HG03025 (cell line): ENCODE data around the gene APOF.
"Not testable (repeated sequence)": the region's sequence is repeated elsewhere in the genome, so short reads cannot be mapped to it uniquely, and the experiment has no call there.

Source experiments
- ATAC-seq: cut with Tn5 transposase; IDR thresholded peaks from one replicate; pipeline ENCODE4 v1.9.1; 2021; ENCODE audit warnings: mild to moderate bottlenecking, moderate library complexity; ENCODE audit not compliant: unreplicated experiment, low FRiP score

Gene APOF

GRCh38 chr12:56333679-56334489, 28.8 kb downstream of the APOF start, which contains the start of gene PAN2:
Gene PAN2, minus strand, starts transcription at chr12:56334000. Its CDS starts 906 bp downstream, at chr12:56333094.
- peak; percentile 85 for ATAC-seq

GRCh38 chr12:56333197-56333678, 29.4 kb downstream of the APOF start:
- ATAC-seq = no peak

DNA sequence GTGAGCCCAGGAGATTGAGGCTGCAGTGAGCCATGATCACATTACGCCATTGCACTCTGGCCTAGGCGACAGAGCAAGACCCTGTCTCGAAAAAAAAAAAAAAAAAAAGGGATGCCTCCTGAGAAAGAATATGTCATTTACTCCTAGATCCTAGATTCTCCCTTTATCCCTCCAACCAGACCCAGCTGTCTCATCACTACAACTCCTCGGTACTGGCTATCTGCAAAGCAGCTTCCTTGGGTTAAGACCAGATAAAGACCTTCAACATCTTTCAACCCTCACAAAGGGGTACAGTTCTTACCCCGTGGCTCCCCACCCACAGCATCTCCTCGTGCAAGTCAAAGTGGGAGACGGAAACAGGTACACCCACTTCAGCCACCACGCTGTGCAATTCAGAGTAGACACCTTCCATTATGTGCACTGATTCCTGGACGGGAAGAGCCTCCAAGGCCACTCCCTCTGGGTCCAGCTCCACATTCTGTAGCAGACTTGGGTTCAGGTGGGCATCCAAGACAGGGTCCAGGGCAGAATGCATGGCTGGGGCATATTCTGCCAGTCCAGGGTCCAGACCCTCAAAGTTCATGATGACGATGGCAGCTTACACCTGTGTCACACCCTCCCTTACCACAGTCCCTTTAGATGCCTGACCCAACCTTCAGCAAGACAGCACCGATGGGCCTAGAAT, 30.0 kb downstream of the APOF start:
- no peak for ATAC-seq

DNA sequence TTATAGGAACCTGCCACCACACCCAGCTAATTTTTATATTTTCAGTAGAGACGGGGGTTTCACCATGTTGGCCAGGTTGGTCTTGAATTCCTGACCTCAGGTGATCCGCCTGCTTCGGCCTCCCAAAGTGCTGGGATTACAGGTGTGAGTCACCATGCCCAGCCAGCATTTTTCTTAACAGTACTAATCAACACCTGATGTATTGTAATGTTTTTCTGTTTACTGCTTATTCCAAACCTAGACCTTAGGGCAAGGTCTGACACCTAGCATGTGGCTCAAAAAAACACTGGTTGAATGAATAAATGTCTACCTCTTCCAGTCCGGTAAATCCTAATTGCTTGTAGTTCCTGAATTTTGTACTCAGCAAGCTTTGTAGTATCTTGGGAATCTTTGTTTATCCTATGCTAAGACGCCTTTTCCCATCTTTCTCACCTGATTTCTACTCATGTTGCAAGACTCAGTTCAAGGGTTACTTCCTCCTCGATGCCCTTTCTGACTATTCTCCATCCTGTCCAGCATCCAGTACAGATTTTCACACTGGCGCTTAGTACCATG, 31.6 kb downstream of the APOF start:
- ATAC-seq = no peak

GRCh38 chr12:56326533-56326932, 36.1 kb downstream of the APOF start:
- ATAC-seq = no peak

GRCh38 chr12:56326126-56326525, 36.5 kb downstream of the APOF start:
- ATAC-seq = no peak

GRCh38 chr12:56324206-56324605, 38.5 kb downstream of the APOF start:
- ATAC-seq = no peak

GRCh38 chr12:56321610-56322009, 41.0 kb downstream of the APOF start:
- ATAC-seq = not testable (repeated sequence)

DNA sequence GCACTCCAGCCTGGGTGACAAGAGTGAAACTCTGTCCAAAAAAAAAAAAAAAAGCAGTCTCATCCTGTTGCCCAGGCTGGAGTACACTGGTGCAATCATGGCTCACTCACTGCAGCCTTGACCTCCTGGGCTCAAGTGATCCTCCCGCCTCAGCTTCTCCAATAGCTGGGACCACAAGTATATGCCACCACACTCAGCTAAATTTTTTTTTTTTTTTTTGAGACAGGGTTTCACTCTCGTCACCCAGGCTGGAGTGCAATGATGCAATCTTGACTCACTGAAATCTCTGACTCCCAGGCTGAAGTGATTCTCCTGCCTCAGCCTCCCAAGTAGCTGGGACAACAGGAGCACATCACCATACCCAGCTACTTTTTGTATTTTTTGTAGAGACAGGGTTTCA, 41.6 kb downstream of the APOF start:
- ATAC-seq = no peak

GRCh38 chr12:56317675-56318074, 45.0 kb downstream of the APOF start:
- no peak for ATAC-seq

DNA sequence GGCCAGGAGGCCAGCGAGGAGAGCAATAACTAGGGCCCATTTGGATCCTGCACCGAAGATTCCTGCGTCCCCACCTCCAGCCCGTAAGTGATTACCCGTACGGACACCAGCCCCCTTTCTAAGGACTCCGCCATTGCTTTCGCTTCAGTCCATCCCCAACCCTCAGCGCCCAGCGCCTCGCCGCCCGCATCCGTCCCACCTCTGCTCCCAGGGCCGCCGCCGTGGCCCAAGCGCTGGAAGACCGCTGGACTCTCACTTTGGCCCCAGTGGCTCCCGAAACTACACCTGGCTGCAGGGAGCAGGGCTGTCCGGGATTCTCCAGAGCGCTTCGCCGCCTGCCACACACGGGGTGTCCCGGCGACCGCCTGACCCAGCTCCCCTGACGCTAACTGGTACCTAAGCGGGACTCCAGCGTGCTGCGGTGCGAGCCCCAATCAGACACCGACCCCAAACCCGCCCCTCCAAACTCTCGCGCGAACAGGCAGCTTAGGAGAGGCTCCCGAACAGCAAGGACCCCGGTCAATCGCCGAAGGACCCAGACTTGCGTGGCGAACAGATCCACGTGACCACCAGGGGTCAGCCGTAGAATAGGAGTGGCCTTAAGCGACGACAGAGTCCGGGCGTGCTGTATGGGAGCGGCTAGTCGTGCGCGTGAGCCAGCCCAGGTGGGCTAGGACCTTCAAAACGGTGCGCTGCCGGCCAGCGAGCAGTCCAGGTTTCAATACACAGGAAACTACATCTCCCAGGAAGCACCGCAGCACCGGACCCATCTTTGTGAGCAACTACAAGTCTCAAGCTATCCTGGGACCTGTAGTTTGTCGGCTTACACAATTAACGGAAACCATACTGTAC, 46.8 kb downstream of the APOF start, which contains the start of gene CNPY2:
Gene CNPY2 (minus strand): TSS at position 367 of the 852 bp plus-strand sequence. CDS start 771 bp downstream, outside the sequence.
- ATAC-seq = peak; percentile 83

- ATAC-seq = no peak
Measured at GRCh38 chr12:56315249-56315621, 47.4 kb downstream of the APOF start.

DNA sequence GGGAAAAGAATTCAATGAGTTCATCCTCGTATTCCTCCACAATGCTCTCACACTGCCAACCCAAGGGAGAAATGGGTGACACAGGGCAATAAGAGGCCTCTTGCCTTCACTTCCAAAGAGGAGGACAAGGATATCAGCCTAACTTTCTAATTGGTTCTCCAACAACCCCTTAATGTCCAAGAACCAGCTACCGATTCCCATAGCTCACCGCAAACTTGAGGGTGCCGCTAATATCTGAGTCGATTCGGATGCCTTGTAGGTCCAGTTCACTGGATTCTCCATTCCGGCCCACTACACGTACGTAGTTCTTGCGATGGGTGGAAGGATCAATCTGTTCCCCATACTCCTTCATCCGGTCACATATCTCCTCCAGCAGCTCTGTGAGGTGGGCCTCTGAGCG, 51.7 kb downstream of the APOF start:
- no peak for ATAC-seq
